HL-60 (cell line): ENCODE measurements around the gene NEAT1.

Source experiments
- GABPA ChIP-seq: IDR thresholded peaks from 2 replicates; pipeline ENCODE4 v1.6.1; 2012; ENCODE audit warnings: low read depth
- POLR2AphosphoS5 ChIP-seq: IDR thresholded peaks from 2 replicates; pipeline ENCODE4 v1.6.1; 2012; ENCODE audit warnings: low read depth
- TF ChIP-seq, protein P1 (sequence below): IDR thresholded peaks from one replicate; pipeline ENCODE4 v1.5.1; 2011; ENCODE audit warnings: low read length, control low read depth, inconsistent platforms; ENCODE audit not compliant: insufficient read depth

- TF ChIP-seq POLR2AphosphoS5 (peak; percentile 99), GABPA (peak; percentile 49; the same call in 1 of the 2 replicates)
- TF ChIP-seq, protein P1, sequence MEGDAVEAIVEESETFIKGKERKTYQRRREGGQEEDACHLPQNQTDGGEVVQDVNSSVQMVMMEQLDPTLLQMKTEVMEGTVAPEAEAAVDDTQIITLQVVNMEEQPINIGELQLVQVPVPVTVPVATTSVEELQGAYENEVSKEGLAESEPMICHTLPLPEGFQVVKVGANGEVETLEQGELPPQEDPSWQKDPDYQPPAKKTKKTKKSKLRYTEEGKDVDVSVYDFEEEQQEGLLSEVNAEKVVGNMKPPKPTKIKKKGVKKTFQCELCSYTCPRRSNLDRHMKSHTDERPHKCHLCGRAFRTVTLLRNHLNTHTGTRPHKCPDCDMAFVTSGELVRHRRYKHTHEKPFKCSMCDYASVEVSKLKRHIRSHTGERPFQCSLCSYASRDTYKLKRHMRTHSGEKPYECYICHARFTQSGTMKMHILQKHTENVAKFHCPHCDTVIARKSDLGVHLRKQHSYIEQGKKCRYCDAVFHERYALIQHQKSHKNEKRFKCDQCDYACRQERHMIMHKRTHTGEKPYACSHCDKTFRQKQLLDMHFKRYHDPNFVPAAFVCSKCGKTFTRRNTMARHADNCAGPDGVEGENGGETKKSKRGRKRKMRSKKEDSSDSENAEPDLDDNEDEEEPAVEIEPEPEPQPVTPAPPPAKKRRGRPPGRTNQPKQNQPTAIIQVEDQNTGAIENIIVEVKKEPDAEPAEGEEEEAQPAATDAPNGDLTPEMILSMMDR = no peak
Measured at GRCh38 chr11:65422633-65423515, at the start of gene NEAT1.
